ENCODE results near the gene IMMP2L. TPM values are rescaled to one million over a fixed set of nuclear protein-coding genes. Genes with fewer than 3 reads are reported as not detected.

IMMP2L gene
- total RNA-seq, 1 donor from 2014 or later, result 59.6 TPM

- no peak for DNase-seq (ENCODE audit: low spot score in 2 of 2, unreplicated experiment in 2 of 2)
- no peak overlapping the region for H3K27ac Mint-ChIP-seq
- H3K4me1 Mint-ChIP-seq, result peaks cover 13% of the 10 kb centered on the region
- H3K4me3 Mint-ChIP-seq, result no peak overlapping the region
- H3K27me3 Mint-ChIP-seq (ENCODE audit: low read depth), result no peaks in the 10 kb centered on the region
- peaks cover 7% of the 10 kb centered on the region for H3K9me3 Mint-ChIP-seq
- H3K36me3 Mint-ChIP-seq, result peaks cover 2% of the 10 kb centered on the region
- TF ChIP-seq CTCF (IDR thresholded peaks at IDR 0.05; ENCODE audit: unreplicated experiment), result no peak
These were observed 601.5 kb downstream of the IMMP2L start for GRCh38 chr7:110960811-110961210.

- Mint-ChIP-seq H3K4me1 (peaks cover 21% of the 10 kb centered on the region), H3K27ac (no peak overlapping the region), H3K36me3 (no peaks in the 10 kb centered on the region), H3K27me3 (ENCODE audit: low read depth) (no peaks in the 10 kb centered on the region), H3K9me3 (no peaks in the 10 kb centered on the region), H3K4me3 (no peak overlapping the region)
- no peak for DNase-seq (ENCODE audit: low spot score in 2 of 2, unreplicated experiment in 2 of 2)
- no peak for TF ChIP-seq CTCF (IDR thresholded peaks at IDR 0.05; ENCODE audit: unreplicated experiment)
These were observed 614.0 kb downstream of the IMMP2L start for GRCh38 chr7:110948280-110948679.

GRCh38 chr7:110947408-110947807 lies 614.9 kb downstream of the IMMP2L start:
- no peaks in the 10 kb centered on the region for H3K9me3 Mint-ChIP-seq
- TF ChIP-seq CTCF (IDR thresholded peaks at IDR 0.05; ENCODE audit: unreplicated experiment), result no peak
- DNase-seq (ENCODE audit: low spot score in 2 of 2, unreplicated experiment in 2 of 2), result no peak
- H3K4me1 Mint-ChIP-seq, result peaks cover 23% of the 10 kb centered on the region
- no peak overlapping the region for H3K27ac Mint-ChIP-seq
- no peaks in the 10 kb centered on the region for H3K27me3 Mint-ChIP-seq (ENCODE audit: low read depth)
- no peaks in the 10 kb centered on the region for H3K36me3 Mint-ChIP-seq
- H3K4me3 Mint-ChIP-seq, result no peak overlapping the region

GRCh38 chr7:110944966-110945644 lies 617.2 kb downstream of the IMMP2L start:
- Mint-ChIP-seq H3K27me3 (ENCODE audit: low read depth) (no peaks in the 10 kb centered on the region), H3K27ac (no peak overlapping the region), H3K4me1 (peaks cover 33% of the 10 kb centered on the region), H3K9me3 (no peaks in the 10 kb centered on the region), H3K36me3 (no peaks in the 10 kb centered on the region), H3K4me3 (no peak overlapping the region)
- DNase-seq (ENCODE audit: low spot score in 2 of 2, unreplicated experiment in 2 of 2), result no peak
- TF ChIP-seq CTCF (IDR thresholded peaks at IDR 0.05; ENCODE audit: unreplicated experiment), result no peak

- no peak overlapping the region for H3K4me3 Mint-ChIP-seq
- H3K27me3 Mint-ChIP-seq (ENCODE audit: low read depth), result no peaks in the 10 kb centered on the region
- H3K9me3 Mint-ChIP-seq, result no peaks in the 10 kb centered on the region
- TF ChIP-seq CTCF (IDR thresholded peaks at IDR 0.05; ENCODE audit: unreplicated experiment), result no peak
- DNase-seq (ENCODE audit: low spot score in 2 of 2, unreplicated experiment in 2 of 2), result no peak
- H3K4me1 Mint-ChIP-seq, result peaks cover 30% of the 10 kb centered on the region
- no peaks in the 10 kb centered on the region for H3K36me3 Mint-ChIP-seq
- H3K27ac Mint-ChIP-seq, result no peak overlapping the region
These were observed 617.8 kb downstream of the IMMP2L start for GRCh38 chr7:110944448-110944847.

Measured in mesothelial cell of epicardium (in vitro differentiated cells).